NCI-H345 (cell line): Measurements from ENCODE around the gene NUB1.
"Not testable (repeated sequence)": the region's sequence is repeated elsewhere in the genome, so short reads cannot be mapped to it uniquely, and the experiment has no call there.

Experiments used
- DNase-seq: peaks from one replicate; lab custom pipeline; 2025; lab: John Stamatoyannopoulos, UW

Gene NUB1

GRCh38 chr7:151341357-151342101 lies at the start of gene NUB1:
TSS of gene NUB1 (plus strand) at chr7:151341812. CDS start at chr7:151345350, 3,538 bp downstream.
- DNase-seq, result peak; percentile 89

GRCh38 chr7:151292850-151293249 lies 48.8 kb upstream of the NUB1 start:
- no peak for DNase-seq

GRCh38 chr7:151296202-151296992 lies 45.2 kb upstream of the NUB1 start:
- no peak for DNase-seq

GRCh38 chr7:151298765-151299164 lies 42.8 kb upstream of the NUB1 start:
- no peak for DNase-seq

- no peak for DNase-seq
Measured at GRCh38 chr7:151299530-151299929, 42.1 kb upstream of the NUB1 start.

- no peak for DNase-seq
Measured at GRCh38 chr7:151299940-151300645, 41.5 kb upstream of the NUB1 start.

- DNase-seq, result no peak
Measured at GRCh38 chr7:151301471-151302462, 39.8 kb upstream of the NUB1 start.

- not testable (repeated sequence) for DNase-seq
Measured at GRCh38 chr7:151304251-151304650, 37.4 kb upstream of the NUB1 start.

GRCh38 chr7:151304856-151305255 lies 36.8 kb upstream of the NUB1 start:
- DNase-seq, result peak; percentile 16

- no peak for DNase-seq
Measured at GRCh38 chr7:151306374-151306773, 35.2 kb upstream of the NUB1 start.

- DNase-seq, result no peak
Measured at GRCh38 chr7:151306860-151307259, 34.8 kb upstream of the NUB1 start.

GRCh38 chr7:151307536-151307935 lies 34.1 kb upstream of the NUB1 start:
- no peak for DNase-seq

GRCh38 chr7:151308256-151308655 lies 33.4 kb upstream of the NUB1 start:
- no peak for DNase-seq

GRCh38 chr7:151308791-151309190 lies 32.8 kb upstream of the NUB1 start:
- DNase-seq, result no peak

- no peak for DNase-seq
Measured at GRCh38 chr7:151309311-151309710, 32.3 kb upstream of the NUB1 start.

GRCh38 chr7:151310578-151310977 lies 31.0 kb upstream of the NUB1 start:
- no peak for DNase-seq

- DNase-seq, result no peak
Measured at GRCh38 chr7:151311294-151311864, 30.2 kb upstream of the NUB1 start.

GRCh38 chr7:151312356-151312755 lies 29.3 kb upstream of the NUB1 start:
- no peak for DNase-seq

- no peak for DNase-seq
Measured at GRCh38 chr7:151312831-151313809, 28.5 kb upstream of the NUB1 start.

- no peak for DNase-seq
Measured at GRCh38 chr7:151313857-151314256, 27.8 kb upstream of the NUB1 start.
